Measurements from ENCODE around the gene OR4D11. TPM values are rescaled to one million over a fixed set of nuclear protein-coding genes. Genes with fewer than 3 reads are reported as not detected.
A peak's percentile ranks its signal among the peaks of the same experiment; 100 is the strongest.

Gene OR4D11
- total and polyA plus RNA-seq, 9 of the 15 experiments (the other 6 are each of a cell fraction or from before 2014, with no cell fraction given) = not detected

DNA sequence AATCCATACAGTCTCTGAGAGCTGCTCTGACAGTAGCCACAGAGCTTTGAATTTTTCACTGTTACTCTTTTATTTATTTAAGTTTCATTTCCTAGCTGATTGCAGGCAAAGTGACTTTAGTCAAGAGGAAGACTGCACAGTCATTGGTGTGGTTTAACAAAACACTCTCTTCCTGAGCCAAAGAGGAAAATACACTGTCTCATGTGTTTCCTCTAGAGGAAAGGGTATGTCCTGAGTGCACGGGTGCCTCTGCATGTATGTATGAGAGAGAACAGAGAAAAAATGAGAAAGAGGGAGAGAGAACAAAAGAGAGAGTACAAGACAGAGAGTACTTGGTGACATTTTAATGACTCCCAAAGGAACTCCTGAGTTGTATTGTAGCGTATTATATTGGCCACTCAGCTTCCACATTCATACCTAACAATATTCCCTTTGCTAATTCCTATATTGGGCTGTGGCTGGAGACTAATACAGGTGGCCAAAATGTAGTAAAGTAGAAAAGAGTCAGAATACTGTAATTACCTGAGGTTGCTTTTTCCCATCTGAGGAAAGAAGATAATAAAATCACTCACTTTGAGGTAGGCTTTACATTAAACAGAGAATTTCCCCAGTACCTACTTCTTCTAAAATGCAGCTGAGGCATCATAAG lies 7.7 kb downstream of the OR4D11 start, which contains the start of gene OR4D9:
Gene OR4D9 (plus strand): TSS at position 599 of the 649 bp plus-strand sequence. CDS start 3,374 bp downstream, outside the sequence.
- peak; percentile 77 for TF ChIP-seq NFE2 (IDR thresholded peaks at IDR 0.05; ENCODE audit: low read depth)
- TF ChIP-seq NFE2L1 (tag; IDR thresholded peaks at IDR 0.05; ENCODE audit: borderline replicate concordance, low read depth) = peak; percentile 18; the same call in 1 of the 2 replicates
- TF ChIP-seq, protein P1, sequence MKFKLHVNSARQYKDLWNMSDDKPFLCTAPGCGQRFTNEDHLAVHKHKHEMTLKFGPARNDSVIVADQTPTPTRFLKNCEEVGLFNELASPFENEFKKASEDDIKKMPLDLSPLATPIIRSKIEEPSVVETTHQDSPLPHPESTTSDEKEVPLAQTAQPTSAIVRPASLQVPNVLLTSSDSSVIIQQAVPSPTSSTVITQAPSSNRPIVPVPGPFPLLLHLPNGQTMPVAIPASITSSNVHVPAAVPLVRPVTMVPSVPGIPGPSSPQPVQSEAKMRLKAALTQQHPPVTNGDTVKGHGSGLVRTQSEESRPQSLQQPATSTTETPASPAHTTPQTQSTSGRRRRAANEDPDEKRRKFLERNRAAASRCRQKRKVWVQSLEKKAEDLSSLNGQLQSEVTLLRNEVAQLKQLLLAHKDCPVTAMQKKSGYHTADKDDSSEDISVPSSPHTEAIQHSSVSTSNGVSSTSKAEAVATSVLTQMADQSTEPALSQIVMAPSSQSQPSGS (CRISPR knock-in tag; IDR thresholded peaks at IDR 0.05) = no peak
- TF ChIP-seq ZNF316 (IDR thresholded peaks at IDR 0.05) = peak; percentile 22; the same call in 1 of the 2 replicates
- peak; percentile 39 for TF ChIP-seq C11orf30 (IDR thresholded peaks at IDR 0.05; ENCODE audit: low read depth)
- peak; percentile 54; the same call in 1 of the 2 replicates for TF ChIP-seq ETV1 (tag; conservative IDR thresholded peaks at IDR 0.05; ENCODE audit: low read depth)
- TF ChIP-seq MAFG (tag; conservative IDR thresholded peaks at IDR 0.05) = peak; percentile 75
- TF ChIP-seq BRD4 (IDR thresholded peaks at IDR 0.05) = no peak
- TF ChIP-seq ZNF766 (CRISPR knock-in tag; conservative IDR thresholded peaks at IDR 0.05) = 0 out of 2 replicates have a peak, but pooled peaks have one; percentile 20
- no peak within 1 kb of the TSS for H3K27ac ChIP-seq (ENCODE audit: extremely low read depth, low read depth, low read length)
- no TSS peak for BruUV-seq (replicated peaks)
- H3K9me1 ChIP-seq (ENCODE audit: control insufficient read depth, insufficient read depth, low read length) = no peaks in the 10 kb centered on the region
- H2AFZ ChIP-seq (ENCODE audit: low read depth, low read length) = peak within 1 kb of the TSS; percentile 41
- peak in 1 of 4 experiments; percentile 27 for DNase-seq (ENCODE audit: extremely low read depth in 1 of 4, low spot score in 3 of 4)
- WGBS (ENCODE audit: insufficient coverage, low coverage, missing lambda C conversion rate) = 38% methylated on average over 2 of the region's 2 CpGs
- peaks cover 0 to 4% of the 10 kb centered on the region in 2 experiments; a peak in 1 of 5 replicates for H3K27me3 ChIP-seq (ENCODE audit: control insufficient read depth in 2 of 2, insufficient read depth in 2 of 2, low read length in 2 of 2)
- intact Hi-C loops (cut with micrococcal nuclease) = no loop called here
- no peak for FAIRE-seq
- H3K9me3 ChIP-seq (replicated peaks; ENCODE audit: control insufficient read depth, insufficient read depth, low read depth, low read length) = no peaks in the 10 kb centered on the region
- in situ Hi-C loops (cut with MboI) = no loop called here
- no peaks in the 10 kb centered on the region for H4K20me1 ChIP-seq (replicated peaks; ENCODE audit: control insufficient read depth, insufficient read depth, low read length)
- H3K9ac ChIP-seq (ENCODE audit: insufficient read depth in 1 of 2, low read depth in 2 of 2, low read length in 2 of 2) = no peak within 1 kb of the TSS
- no peaks in the 10 kb centered on the region for H3K36me3 ChIP-seq (ENCODE audit: control insufficient read depth, insufficient read depth, low read length)
- H3K4me1 ChIP-seq (replicated peaks in 1 of 2; ENCODE audit: control insufficient read depth in 2 of 2, insufficient read depth in 2 of 2, low read length in 2 of 2) = peaks cover 0 to 6% of the 10 kb centered on the region in 2 experiments; a peak in 1 of 5 replicates
- H3K4me2 ChIP-seq (ENCODE audit: insufficient read depth, low read length) = no peak within 1 kb of the TSS
- ChIA-PET CTCF (ENCODE audit: low intra/inter-chr PET ratio) (no interaction called here), POLR2A (interaction anchor here (0.6 to 0.8 kb wide), 2 partner anchors 13 to 134 kb away, joined by 3 to 4 read pairs; no protein-coding TSS in a partner anchor)
- no peak within 1 kb of the TSS for H3K4me3 ChIP-seq
- no peaks in the 10 kb centered on the region for H3K79me2 ChIP-seq (ENCODE audit: control insufficient read depth, insufficient read depth, low read length)
- peak; percentile 80 for ATAC-seq

All from K562 (cell line).